ENCODE results near the gene WBP2NL.

Gene WBP2NL

GRCh38 chr22:41979423-41980250 is 19.0 kb upstream of the WBP2NL start:
- no peak for DNase-seq

GRCh38 chr22:41982865-41983264 is 15.7 kb upstream of the WBP2NL start:
- DNase-seq, result no peak

- DNase-seq, result no peak
Measured at GRCh38 chr22:41983513-41984405, 14.8 kb upstream of the WBP2NL start.

GRCh38 chr22:41987276-41987675 is 11.3 kb upstream of the WBP2NL start:
- DNase-seq, result no peak

- DNase-seq, result no peak
Measured at GRCh38 chr22:41989246-41989645, 9.3 kb upstream of the WBP2NL start.

GRCh38 chr22:41991111-41991510 is 7.5 kb upstream of the WBP2NL start:
- DNase-seq, result no peak

- DNase-seq, result no peak
Measured at GRCh38 chr22:41992496-41992895, 6.1 kb upstream of the WBP2NL start.

- no peak for DNase-seq
Measured at GRCh38 chr22:41995211-41995610, 3.4 kb upstream of the WBP2NL start.

- no peak for DNase-seq
Measured at GRCh38 chr22:41996826-41997225, 1.8 kb upstream of the WBP2NL start.

GRCh38 chr22:42000466-42000865 is 1.9 kb downstream of the WBP2NL start:
- no peak for DNase-seq

GRCh38 chr22:42001121-42001520 is 2.5 kb downstream of the WBP2NL start:
- no peak for DNase-seq

- DNase-seq, result no peak
Measured at GRCh38 chr22:42001706-42002105, 3.1 kb downstream of the WBP2NL start.

- no peak for DNase-seq
Measured at GRCh38 chr22:42007922-42008321, 9.3 kb downstream of the WBP2NL start.

GRCh38 chr22:42010778-42011177 is 12.2 kb downstream of the WBP2NL start:
- no peak for DNase-seq

GRCh38 chr22:42013385-42013784 is 14.8 kb downstream of the WBP2NL start:
- DNase-seq, result no peak

GRCh38 chr22:42016111-42016510 is 17.5 kb downstream of the WBP2NL start:
- DNase-seq, result no peak

GRCh38 chr22:42018224-42018623 is 19.6 kb downstream of the WBP2NL start:
- DNase-seq, result no peak

GRCh38 chr22:42021571-42021970 is 23.0 kb downstream of the WBP2NL start:
- no peak for DNase-seq

GRCh38 chr22:42022162-42022847 is 23.7 kb downstream of the WBP2NL start:
- DNase-seq, result no peak

GRCh38 chr22:42025421-42025820 is 26.8 kb downstream of the WBP2NL start:
- DNase-seq, result no peak

- no peak for DNase-seq
Measured at GRCh38 chr22:42026705-42027104, 28.1 kb downstream of the WBP2NL start.

- DNase-seq, result no peak
Measured at GRCh38 chr22:42033263-42034181, 34.9 kb downstream of the WBP2NL start.
